Amniotic epithelial cell (primary cell): ENCODE results near the gene VGLL4.
"Not testable (repeated sequence)": the region's sequence is repeated elsewhere in the genome, so short reads cannot be mapped to it uniquely, and the experiment has no call there.

Experiments used
- DNase-seq: peaks from one replicate; pipeline ENCODE4 v3.0.0-alpha.2; 2010; ENCODE audit warnings: low read depth

The VGLL4 gene

GRCh38 chr3:11534011-11534792, 109.5 kb downstream of the VGLL4 start:
- no peak for DNase-seq

DNA sequence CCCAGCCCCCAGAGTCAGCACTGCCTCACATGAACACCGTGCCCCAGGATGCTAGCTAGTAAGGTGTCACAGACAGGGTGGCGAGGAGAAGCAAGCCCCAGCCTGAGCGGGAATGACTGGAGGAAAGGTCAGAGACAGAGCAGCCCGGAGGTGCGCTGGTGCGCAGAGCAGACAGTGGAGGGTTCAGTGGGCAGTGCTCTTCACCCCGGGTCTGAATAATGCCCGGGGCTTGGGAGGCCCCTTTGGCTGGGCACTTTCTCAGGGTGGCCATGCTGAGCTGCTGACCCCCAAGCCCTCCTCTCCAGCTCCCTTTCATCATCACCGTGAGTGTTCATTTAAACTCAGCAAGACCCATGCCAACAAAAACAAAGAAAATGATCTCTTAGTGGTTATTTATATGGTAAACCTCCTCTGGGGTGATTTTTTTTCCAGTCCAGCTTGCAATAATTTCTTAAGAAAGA, 110.8 kb downstream of the VGLL4 start:
- DNase-seq = no peak

DNA sequence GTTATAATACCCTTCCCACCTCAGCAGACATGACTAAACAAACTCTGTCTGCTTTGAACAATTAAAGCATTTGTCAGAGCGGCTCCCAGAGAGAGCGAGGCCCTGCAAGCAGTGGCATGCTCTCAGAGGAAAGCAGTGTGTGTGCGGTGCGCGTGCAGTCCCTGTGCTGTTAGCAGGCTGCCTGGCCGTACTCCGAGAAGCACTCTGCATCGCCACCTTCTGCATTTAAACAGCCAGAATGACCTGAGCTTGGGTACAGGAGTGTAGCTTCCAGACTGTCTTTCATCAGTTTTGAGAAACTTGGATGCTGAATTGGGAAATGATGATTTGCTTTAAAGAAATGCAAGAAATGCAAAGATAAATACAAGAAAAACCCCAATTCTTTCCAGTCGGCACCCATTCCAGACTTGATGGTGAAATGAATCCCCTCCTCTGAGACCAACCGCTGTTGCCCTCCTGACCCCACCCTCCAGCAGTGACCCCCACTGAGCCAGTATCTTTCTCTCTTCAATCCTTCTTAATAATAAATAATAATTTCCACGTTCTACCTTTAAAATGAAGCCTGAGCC, 113.5 kb downstream of the VGLL4 start:
- peak; percentile 96 for DNase-seq

DNA sequence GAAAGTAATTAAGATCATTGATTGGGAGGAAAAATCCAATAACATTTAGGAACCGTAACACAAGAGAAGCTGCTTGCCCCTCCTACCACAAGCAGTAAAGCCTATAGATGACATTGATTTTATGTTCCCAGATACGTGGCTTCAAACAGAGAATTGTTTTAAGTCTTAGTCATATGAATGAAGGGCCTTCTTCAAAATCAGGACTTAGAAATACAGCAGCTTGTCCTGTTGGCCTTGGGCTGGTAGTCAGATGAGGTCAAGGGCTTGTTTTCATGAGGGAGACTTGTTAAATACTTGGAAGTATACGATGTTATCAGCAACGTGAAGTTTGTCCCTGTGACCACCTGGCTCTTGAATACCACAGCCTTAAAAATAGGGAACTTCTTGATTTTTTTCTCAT, 114.4 kb downstream of the VGLL4 start:
- no peak for DNase-seq

- DNase-seq = not testable (repeated sequence)
These were observed 117.6 kb downstream of the VGLL4 start for GRCh38 chr3:11526121-11526520.

DNA sequence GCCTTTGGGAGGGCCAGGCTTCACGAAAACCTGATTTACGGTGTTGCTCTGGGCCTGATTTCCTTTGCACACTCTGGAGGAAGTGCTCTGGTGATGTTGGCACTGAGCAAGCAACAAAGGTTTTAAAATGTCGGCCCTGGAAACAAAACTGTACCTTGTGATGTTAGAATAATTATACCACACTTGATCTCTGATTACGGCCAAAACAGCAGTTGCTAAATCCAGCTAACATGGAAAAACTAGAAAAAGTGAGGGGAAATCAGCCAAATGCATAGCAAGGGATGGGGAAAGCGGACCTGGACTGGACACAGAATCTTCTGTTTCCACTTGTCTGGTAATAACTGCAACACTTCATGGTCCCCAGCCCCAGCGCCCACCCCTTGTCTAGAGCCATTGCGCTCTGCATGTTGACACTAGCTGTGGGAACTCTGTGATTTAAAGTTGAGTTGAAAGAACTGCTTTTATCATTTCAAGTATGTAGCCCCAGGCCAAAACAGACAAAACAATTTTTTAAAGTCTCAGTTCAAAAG, 120.1 kb downstream of the VGLL4 start:
- DNase-seq = no peak

GRCh38 chr3:11522953-11523571, 120.7 kb downstream of the VGLL4 start:
- no peak for DNase-seq

- DNase-seq = peak; percentile 38
These were observed 121.4 kb downstream of the VGLL4 start for GRCh38 chr3:11522398-11522715.

DNA sequence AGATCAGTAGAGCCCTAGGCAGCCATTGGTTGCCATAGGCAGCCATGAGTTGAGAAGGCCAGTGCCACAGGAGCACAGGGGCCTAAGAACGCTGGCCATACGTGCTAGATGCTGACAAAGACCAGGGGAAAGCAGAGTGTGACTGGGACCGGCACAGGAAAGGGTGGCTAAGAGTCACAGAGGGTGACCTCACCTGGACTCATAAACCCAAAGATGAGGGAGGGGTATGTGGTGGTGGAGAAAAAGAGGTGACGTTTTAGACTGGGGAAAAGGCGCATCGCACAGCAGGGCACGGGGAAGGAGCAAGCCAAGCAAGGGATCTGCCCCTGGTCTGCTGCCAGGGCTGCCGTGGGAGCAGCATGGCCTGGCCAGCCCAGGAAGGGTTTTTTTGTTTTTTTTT, 122.5 kb downstream of the VGLL4 start:
- no peak for DNase-seq

DNA sequence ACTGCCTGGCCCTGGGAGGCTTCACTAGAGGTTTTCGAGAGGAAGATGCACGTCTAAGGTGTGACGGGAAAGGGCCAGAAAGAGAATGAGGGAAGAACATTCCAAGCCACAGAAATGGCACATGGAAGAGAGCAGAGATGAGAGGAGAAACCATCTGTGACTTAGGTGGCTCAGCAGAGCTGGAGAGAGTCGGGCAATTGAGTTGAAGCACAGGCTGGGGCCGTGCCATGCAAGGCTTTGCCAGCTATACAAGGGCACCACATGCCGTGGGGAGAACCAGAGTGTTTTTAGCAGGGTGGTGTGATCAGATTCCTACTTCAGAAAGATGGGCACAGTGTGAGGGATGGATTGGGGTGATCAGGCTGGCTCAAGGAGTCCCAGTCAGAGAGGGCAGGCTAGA, 126.1 kb downstream of the VGLL4 start:
- no peak for DNase-seq

- peak; percentile 89 for DNase-seq
These were observed 129.4 kb downstream of the VGLL4 start for GRCh38 chr3:11514191-11514821.

GRCh38 chr3:11513817-11514135, 129.9 kb downstream of the VGLL4 start:
- peak; percentile 60 for DNase-seq

- DNase-seq = not testable (repeated sequence)
These were observed 130.4 kb downstream of the VGLL4 start for GRCh38 chr3:11513125-11513816.

- DNase-seq = not testable (repeated sequence)
These were observed 132.1 kb downstream of the VGLL4 start for GRCh38 chr3:11511606-11512005.

DNA sequence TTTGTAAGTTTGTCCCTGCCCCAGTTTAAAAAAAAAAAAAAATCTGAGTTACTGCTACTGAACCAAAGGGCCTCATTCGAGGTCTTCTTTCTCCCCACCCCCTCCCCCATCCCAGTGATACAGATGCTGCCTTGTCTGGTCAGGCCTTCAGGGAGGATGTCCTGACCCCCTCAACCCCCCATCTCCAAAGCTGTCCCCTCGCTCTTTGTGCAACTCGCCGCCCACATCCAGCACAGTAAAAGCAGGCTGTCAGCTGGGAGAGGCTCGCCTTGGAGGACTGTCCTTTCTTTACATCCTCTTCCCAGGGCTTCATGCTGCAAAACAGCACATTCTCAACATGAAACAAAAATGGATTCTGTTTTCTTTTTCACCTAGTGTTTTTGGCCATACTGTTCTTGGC, 133.4 kb downstream of the VGLL4 start:
- DNase-seq = no peak

- DNase-seq = no peak
These were observed 133.7 kb downstream of the VGLL4 start for GRCh38 chr3:11510001-11510340.

- peak; percentile 93 for DNase-seq
These were observed 134.3 kb downstream of the VGLL4 start for GRCh38 chr3:11509173-11510000.

GRCh38 chr3:11508346-11509172, 135.2 kb downstream of the VGLL4 start:
- no peak for DNase-seq

DNA sequence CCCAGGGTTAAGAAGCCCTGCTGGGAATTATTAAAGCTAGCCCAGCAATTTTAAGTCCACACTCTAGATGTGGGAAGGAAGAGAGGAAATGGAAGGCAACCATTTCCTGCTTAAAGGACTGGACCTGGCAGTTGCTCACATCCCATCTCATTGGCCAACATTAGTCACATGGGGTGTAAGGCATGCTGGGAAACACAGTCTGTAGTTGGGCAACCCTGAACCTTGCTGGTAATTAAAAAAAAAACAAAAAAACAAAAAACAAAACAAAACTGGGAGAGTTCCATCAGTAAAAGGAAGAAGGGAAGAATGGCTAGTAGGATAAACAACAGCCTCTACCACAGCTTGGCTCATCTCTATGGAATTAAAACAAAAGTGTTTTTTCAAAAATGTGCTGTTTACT, 136.0 kb downstream of the VGLL4 start:
- DNase-seq = peak; percentile 25
